HCT116 (cell line): ENCODE results near the gene MYCN. TPM values are rescaled to one million over a fixed set of nuclear protein-coding genes. Genes with fewer than 3 reads are reported as not detected.

ENCODE experiments used
- ATAC-seq: fragments of 200-7000 bp; cut with Tn5 transposase; 2 replicates; pipeline ENCODE4 v1.9.1; 2020; ENCODE audit warnings: mild to moderate bottlenecking, moderate library complexity
- BruUV-seq: library from RNA; stranded (reverse); fragments of 400-500 nt; replicated peaks from 2 replicates; lab custom pipeline; 2021; lab: Mats Ljungman, UMichigan
- CTCF ChIA-PET: fragments of 300-600 bp; sonication (Branson Sonifier 250); formaldehyde crosslinking; loops from one replicate; lab custom pipeline; 2021; ENCODE audit warnings: antibody characterized with exemption; lab: Charles Lee
- POLR2A ChIA-PET: fragments of 300-600, 350-600 bp; sonication (Branson Sonifier 250); formaldehyde crosslinking; loops from one replicate; lab custom pipeline; 2021; ENCODE audit warnings: antibody characterized with exemption; lab: Charles Lee
- RAD21 ChIA-PET, 2 experiments: fragments of 300-600 bp; sonication (Branson Sonifier 250); formaldehyde crosslinking; loops; one replicate each; lab custom pipeline; 2023; ENCODE audit warnings: low total read pairs in 2 of 2; ENCODE audit not compliant: uncharacterized antibody in 2 of 2, unreplicated experiment in 2 of 2, low non-redundant PET in 1 of 2; lab: Charles Lee
- DNase-seq: peaks from one replicate; pipeline ENCODE4 v3.0.0-alpha.2; 2010; ENCODE audit warnings: low read depth, low spot score
- H2AFZ ChIP-seq: fragments of 200-600 bp; shearing (Covaris generic), sonication (generic); 2 replicates; pipeline ENCODE4 v1.6.1; 2017; ENCODE audit warnings: low read depth, mixed run types, mixed read lengths, antibody characterized with exemption, low read length; ENCODE audit not compliant: poor library complexity, severe bottlenecking
- H3K27ac ChIP-seq: 2 replicates; pipeline ENCODE4 v1.5.1; 2012; ENCODE audit warnings: low read depth, low read length
- H3K27me3 ChIP-seq: fragments of 200-600 bp; sonication (generic); 2 replicates; pipeline ENCODE4 v1.6.1; 2016; ENCODE audit warnings: mixed run types, low read length, mixed read lengths; ENCODE audit not compliant: insufficient read depth
- H3K36me3 ChIP-seq, 2 experiments: fragments of 200-500 bp in 1 of 2; fragments of 200-600 bp in 1 of 2; sonication (Bioruptor generic) in 1 of 2; sonication (generic) in 1 of 2; 2 replicates each; pipeline versions ENCODE4 v1.5.1 to v1.6.1; 2014 to 2016; ENCODE audit warnings: low read length in 2 of 2, inconsistent platforms in 1 of 2, mixed read lengths in 1 of 2, mixed run types in 1 of 2; ENCODE audit not compliant: insufficient read depth in 2 of 2, control insufficient read depth in 1 of 2
- H3K4me1 ChIP-seq, 2 experiments: fragments of 200-600 bp in 1 of 2; sonication (generic) in 1 of 2; 2 replicates each; pipeline versions ENCODE4 v1.5.1 to v1.6.1; 2012 to 2017; ENCODE audit warnings: low read length in 2 of 2, inconsistent platforms in 1 of 2, mild to moderate bottlenecking in 1 of 2, mixed read lengths in 1 of 2, mixed run types in 1 of 2, moderate library complexity in 1 of 2; ENCODE audit not compliant: insufficient read depth in 2 of 2, control insufficient read depth in 1 of 2
- H3K4me2 ChIP-seq: fragments of 200-600 bp; sonication (generic); 2 replicates; pipeline ENCODE4 v1.6.1; 2017; ENCODE audit warnings: mixed run types, low read length, mixed read lengths
- H3K4me3 ChIP-seq, 2 experiments: fragments of 200-600 bp in 1 of 2; sonication (generic) in 1 of 2; replicated peaks in 1 of 2; 2 replicates each; pipeline ENCODE4 v1.5.1; 2011 to 2016; ENCODE audit warnings: low read length in 2 of 2, control low read depth in 1 of 2, low read depth in 1 of 2, mild to moderate bottlenecking in 1 of 2, mixed read lengths in 1 of 2, mixed run types in 1 of 2
- H3K79me2 ChIP-seq: fragments of 200-600 bp; sonication (generic); 2 replicates; pipeline ENCODE4 v1.6.1; 2017; ENCODE audit warnings: mild to moderate bottlenecking, mixed run types, low read length, moderate library complexity, mixed read lengths; ENCODE audit not compliant: insufficient read depth
- H3K9ac ChIP-seq: fragments of 200-600 bp; sonication (generic); 2 replicates; pipeline ENCODE4 v1.6.1; 2016; ENCODE audit warnings: low read length, mixed read lengths
- H3K9me2 ChIP-seq: fragments of 200-600 bp; sonication (generic), shearing (Covaris generic); 2 replicates; pipeline ENCODE4 v1.6.1; 2017; ENCODE audit warnings: mixed run types, mild to moderate bottlenecking, moderate library complexity; ENCODE audit not compliant: insufficient read depth
- H3K9me3 ChIP-seq, 2 experiments: fragments of 200-500 bp in 1 of 2; fragments of 200-600 bp in 1 of 2; sonication (Bioruptor generic) in 1 of 2; sonication (generic) in 1 of 2; 2 replicates each; pipeline ENCODE4 v1.6.1; 2014 to 2017; ENCODE audit warnings: low read length in 2 of 2, mixed read lengths in 2 of 2, inconsistent platforms in 1 of 2, low read depth in 1 of 2, mild to moderate bottlenecking in 1 of 2, mixed run types in 1 of 2, moderate library complexity in 1 of 2; ENCODE audit not compliant: control insufficient read depth in 1 of 2, insufficient read depth in 1 of 2
- H4K20me1 ChIP-seq: fragments of 200-600 bp; sonication (generic), shearing (Covaris generic); 2 replicates; pipeline ENCODE4 v1.6.1; 2017; ENCODE audit warnings: mixed run types, mild to moderate bottlenecking, moderate library complexity; ENCODE audit not compliant: insufficient read depth
- ATF3 ChIP-seq: IDR thresholded peaks from 2 replicates; pipeline ENCODE4 v1.6.1; 2012
- CEBPB ChIP-seq: IDR thresholded peaks from 2 replicates; pipeline ENCODE4 v1.6.1; 2012; ENCODE audit warnings: low read depth
- EZH2phosphoT487 ChIP-seq: fragments of 200-600 bp; IDR thresholded peaks from 2 replicates; pipeline ENCODE4 v1.6.1; 2018; ENCODE audit warnings: antibody characterized with exemption, borderline replicate concordance
- MAX ChIP-seq: IDR thresholded peaks from 2 replicates; pipeline ENCODE4 v1.6.1; 2012
- RAD21 ChIP-seq: IDR thresholded peaks from 2 replicates; pipeline ENCODE4 v1.6.1; 2012; ENCODE audit warnings: low read depth, mild to moderate bottlenecking
- SP1 ChIP-seq: IDR thresholded peaks from 2 replicates; pipeline ENCODE4 v1.6.1; 2012; ENCODE audit warnings: low read depth
- YY1 ChIP-seq: IDR thresholded peaks from 2 replicates; pipeline ENCODE4 v1.6.1; 2011; ENCODE audit warnings: low read length, low read depth, moderate library complexity, mild to moderate bottlenecking; ENCODE audit not compliant: insufficient replicate concordance; ENCODE audit errors: extremely low read depth
- intact Hi-C: fragments of 100-400 bp; cut with micrococcal nuclease; formaldehyde crosslinking; loops from 2 replicates; pipeline ENCODE4 v1.10.0; 2022
- total RNA-seq: library from RNA; stranded (reverse); gene quantifications from one replicate; pipeline ENCODE4 v1.2.1, GENCODE V29; 2021; ENCODE audit not compliant: unreplicated experiment

Gene MYCN
- total RNA-seq, 1 experiment from 2014 or later: not detected

GRCh38 chr2:15971351-15971750 lies 31.0 kb downstream of the MYCN start:
- no peak for DNase-seq
- ChIA-PET RAD21 (no interaction called here), CTCF (no interaction called here), POLR2A (no interaction called here)
- peaks cover 16% of the 10 kb centered on the region; the same call in 1 of the 2 replicates for H3K27me3 ChIP-seq
- H3K4me3 ChIP-seq: no peak overlapping the region
- no peak overlapping the region for H2AFZ ChIP-seq
- no peak for ATAC-seq
- no peaks in the 10 kb centered on the region for H3K9me2 ChIP-seq
- TF ChIP-seq YY1: no peak
- no peak for TF ChIP-seq CEBPB
- TF ChIP-seq ATF3: no peak
- TF ChIP-seq SP1: no peak
- TF ChIP-seq RAD21: no peak
- TF ChIP-seq EZH2phosphoT487: no peak
- H3K79me2 ChIP-seq: no peaks in the 10 kb centered on the region
- no TSS peak for BruUV-seq
- H3K9ac ChIP-seq: no peak overlapping the region
- H4K20me1 ChIP-seq: no peaks in the 10 kb centered on the region
- intact Hi-C loops: no loop called here
- H3K36me3 ChIP-seq: no peaks in the 10 kb centered on the region
- H3K4me1 ChIP-seq: no peaks in the 10 kb centered on the region
- no peak overlapping the region for H3K27ac ChIP-seq
- no peak overlapping the region for H3K4me2 ChIP-seq
- H3K9me3 ChIP-seq: no peaks in the 10 kb centered on the region

- Histone ChIP-seq H3K4me3 (no peak overlapping the region), H3K9me2 (no peaks in the 10 kb centered on the region), H3K9me3 (no peaks in the 10 kb centered on the region), H2AFZ (no peak overlapping the region), H4K20me1 (no peaks in the 10 kb centered on the region), H3K4me2 (no peak overlapping the region), H3K36me3 (no peaks in the 10 kb centered on the region), H3K79me2 (no peaks in the 10 kb centered on the region)
- intact Hi-C loops: no loop called here
- ATAC-seq (no peak), DNase-seq (no peak)
- CTCF ChIA-PET: no interaction called here
- no peak for TF ChIP-seq MAX
- TF ChIP-seq, all 23 proteins: peak for 0
- Histone ChIP-seq H3K9ac (no peak overlapping the region), H3K4me1 (no peaks in the 10 kb centered on the region), H3K27me3 (peaks cover 16% of the 10 kb centered on the region; the same call in 1 of the 2 replicates), H3K27ac (no peak overlapping the region)
- BruUV-seq: no TSS peak
- RAD21 ChIA-PET: no interaction called here
- POLR2A ChIA-PET: no interaction called here
Observed at GRCh38 chr2:15971831-15972522, 31.6 kb downstream of the MYCN start.
